MCF 10A (cell line): ENCODE data around the gene CASP10. TPM values are rescaled to one million over a fixed set of nuclear protein-coding genes. Genes with fewer than 3 reads are reported as not detected.
"Not testable (repeated sequence)": the region's sequence is repeated elsewhere in the genome, so short reads cannot be mapped to it uniquely, and the experiment has no call there.

Source experiments
- BruUV-seq: library from RNA; stranded (reverse); fragments of 400-500 nt; replicated peaks from 2 replicates; lab custom pipeline; 2021; lab: Mats Ljungman, UMichigan
- CTCF ChIA-PET: fragments of 300-600 bp; sonication (Branson Sonifier 250); formaldehyde crosslinking; extraction: SDS; loops from one replicate; lab custom pipeline; 2021; ENCODE audit warnings: antibody characterized with exemption, inconsistent platforms; lab: Yijun Ruan, JAX
- POLR2A ChIA-PET: fragments of 300-600, 350-650 bp; sonication (Branson Sonifier 250); formaldehyde crosslinking; extraction: SDS; loops from one replicate; lab custom pipeline; 2020; ENCODE audit warnings: antibody characterized with exemption, inconsistent platforms; lab: Yijun Ruan, JAX
- DNase-seq: peaks from one replicate; pipeline ENCODE4 v3.0.0-alpha.2; 2018; ENCODE audit not compliant: unreplicated experiment
- H3K27ac Mint-ChIP-seq: one replicate; pipeline ENCODE4 v1.8.0; 2022; ENCODE audit warnings: mild to moderate bottlenecking, low read depth, mixed read lengths; ENCODE audit not compliant: unreplicated experiment
- H3K27me3 Mint-ChIP-seq: one replicate; pipeline ENCODE4 v1.8.0; 2022; ENCODE audit warnings: mixed read lengths; ENCODE audit not compliant: insufficient read depth, unreplicated experiment
- H3K36me3 Mint-ChIP-seq: one replicate; pipeline ENCODE4 v1.8.0; 2022; ENCODE audit warnings: mild to moderate bottlenecking, moderate library complexity, mixed read lengths; ENCODE audit not compliant: insufficient read depth, unreplicated experiment
- H3K4me1 Mint-ChIP-seq: one replicate; pipeline ENCODE4 v1.8.0; 2022; ENCODE audit warnings: mixed read lengths; ENCODE audit not compliant: insufficient read depth, unreplicated experiment
- H3K4me3 Mint-ChIP-seq: one replicate; pipeline ENCODE4 v1.8.0; 2022; ENCODE audit warnings: mild to moderate bottlenecking, moderate library complexity, mixed read lengths; ENCODE audit not compliant: unreplicated experiment
- H3K9me3 Mint-ChIP-seq: one replicate; pipeline ENCODE4 v1.8.0; 2022; ENCODE audit warnings: mixed read lengths; ENCODE audit not compliant: unreplicated experiment
- intact Hi-C: fragments of 100-400 bp; cut with micrococcal nuclease; formaldehyde crosslinking; loops from 2 replicates; pipeline ENCODE4 v1.14.1; 2022
- total RNA-seq: library from RNA; stranded (reverse); gene quantifications from 2 replicates; pipeline ENCODE4 v1.2.3, GENCODE V29; 2022
- TF ChIP-seq, protein P1 (sequence below): fragments of 200-600 bp; IDR thresholded peaks from one replicate; pipeline ENCODE4 v1.8.0; 2022; ENCODE audit warnings: antibody characterized with exemption, mild to moderate bottlenecking; ENCODE audit not compliant: unreplicated experiment

Gene CASP10
- total RNA-seq, 1 experiment from 2014 or later: 0.19 TPM

DNA sequence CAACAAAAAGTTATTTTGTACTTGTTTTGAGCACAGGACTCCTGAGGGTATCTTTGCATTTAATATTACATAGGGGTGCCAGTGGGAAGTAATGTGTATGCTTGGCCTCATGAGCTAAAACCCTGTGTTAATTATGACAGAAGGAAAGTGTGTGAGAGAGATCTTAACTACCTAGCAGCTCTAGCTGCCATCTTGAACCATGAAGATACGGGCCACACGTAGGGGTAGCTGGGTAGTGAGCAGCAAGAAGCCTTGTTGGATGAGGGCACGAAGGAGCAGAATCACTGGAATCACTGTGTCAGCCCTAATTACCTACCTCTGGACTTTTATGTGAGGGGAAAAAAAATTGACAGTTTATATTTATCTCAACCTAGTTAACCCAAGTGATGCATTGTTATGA lies 15.4 kb upstream of the CASP10 start:
- Mint-ChIP-seq H3K36me3 (peaks cover 60% of the 10 kb centered on the region), H3K9me3 (no peaks in the 10 kb centered on the region), H3K4me1 (no peaks in the 10 kb centered on the region), H3K27ac (no peak overlapping the region), H3K4me3 (no peak overlapping the region), H3K27me3 (no peaks in the 10 kb centered on the region)
- TF ChIP-seq, protein P1, sequence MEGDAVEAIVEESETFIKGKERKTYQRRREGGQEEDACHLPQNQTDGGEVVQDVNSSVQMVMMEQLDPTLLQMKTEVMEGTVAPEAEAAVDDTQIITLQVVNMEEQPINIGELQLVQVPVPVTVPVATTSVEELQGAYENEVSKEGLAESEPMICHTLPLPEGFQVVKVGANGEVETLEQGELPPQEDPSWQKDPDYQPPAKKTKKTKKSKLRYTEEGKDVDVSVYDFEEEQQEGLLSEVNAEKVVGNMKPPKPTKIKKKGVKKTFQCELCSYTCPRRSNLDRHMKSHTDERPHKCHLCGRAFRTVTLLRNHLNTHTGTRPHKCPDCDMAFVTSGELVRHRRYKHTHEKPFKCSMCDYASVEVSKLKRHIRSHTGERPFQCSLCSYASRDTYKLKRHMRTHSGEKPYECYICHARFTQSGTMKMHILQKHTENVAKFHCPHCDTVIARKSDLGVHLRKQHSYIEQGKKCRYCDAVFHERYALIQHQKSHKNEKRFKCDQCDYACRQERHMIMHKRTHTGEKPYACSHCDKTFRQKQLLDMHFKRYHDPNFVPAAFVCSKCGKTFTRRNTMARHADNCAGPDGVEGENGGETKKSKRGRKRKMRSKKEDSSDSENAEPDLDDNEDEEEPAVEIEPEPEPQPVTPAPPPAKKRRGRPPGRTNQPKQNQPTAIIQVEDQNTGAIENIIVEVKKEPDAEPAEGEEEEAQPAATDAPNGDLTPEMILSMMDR: no peak
- ChIA-PET CTCF (no interaction called here), POLR2A (no interaction called here)
- DNase-seq: no peak
- no TSS peak for BruUV-seq
- intact Hi-C loops: no loop called here

DNA sequence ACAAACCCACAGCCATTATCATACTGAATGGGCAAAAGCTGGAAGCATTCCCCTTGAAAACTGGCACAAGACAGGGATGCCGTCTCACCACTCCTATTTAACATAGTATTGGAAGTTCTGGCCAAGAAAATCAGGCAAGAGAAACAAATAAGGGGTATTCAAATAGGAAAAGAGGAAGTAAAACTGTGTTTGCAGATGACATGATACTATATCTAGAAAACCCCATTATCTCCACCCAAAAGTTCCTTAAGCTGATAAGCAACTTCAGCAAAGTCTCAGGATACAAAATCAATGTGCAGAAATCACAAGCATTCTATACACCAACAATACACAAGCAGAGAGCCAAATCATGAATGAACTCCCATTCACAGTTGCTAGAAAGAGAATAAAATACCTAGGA lies 14.4 kb upstream of the CASP10 start:
- H3K27ac Mint-ChIP-seq, DNase-seq, H3K4me1 Mint-ChIP-seq, H3K9me3 Mint-ChIP-seq, H3K27me3 Mint-ChIP-seq, H3K4me3 Mint-ChIP-seq, intact Hi-C loops, BruUV-seq: not testable (repeated sequence)
- CTCF ChIA-PET: interaction anchor here (1.9 kb wide), 1 partner anchor 10 kb away, joined by 4 read pairs; no protein-coding TSS in a partner anchor
- POLR2A ChIA-PET: interaction anchor here (0.7 to 1.0 kb wide), 2 partner anchors 50 to 98 kb away, joined by 3 read pairs; no protein-coding TSS in a partner anchor
- peaks cover 50% of the 10 kb centered on the region for H3K36me3 Mint-ChIP-seq

DNA sequence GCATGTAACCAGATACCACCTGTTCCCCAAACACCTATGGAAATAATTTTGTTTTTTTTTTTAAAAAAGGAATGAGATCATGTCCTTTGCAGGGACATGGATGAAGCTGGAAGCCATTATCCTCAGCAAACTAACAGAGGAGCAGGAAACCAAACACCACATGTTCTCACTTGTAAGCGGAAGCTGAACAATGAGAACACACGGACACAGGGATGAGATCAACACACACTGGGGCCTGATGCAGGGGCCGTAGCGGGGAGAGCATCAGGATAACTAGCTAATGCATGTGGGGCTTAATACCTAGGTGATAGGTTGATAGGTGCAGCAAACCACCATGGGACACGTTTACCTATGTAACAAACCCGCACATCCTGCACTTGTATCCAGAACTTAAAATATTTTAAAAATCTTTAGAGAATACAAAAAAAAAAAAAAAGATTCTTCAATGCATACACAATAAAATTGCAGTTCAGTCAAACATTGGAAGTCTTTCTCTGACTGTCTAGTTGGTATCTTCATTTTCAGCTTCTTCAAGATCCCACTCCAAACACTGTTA lies 11.6 kb upstream of the CASP10 start:
- BruUV-seq: no TSS peak
- no peaks in the 10 kb centered on the region for H3K27me3 Mint-ChIP-seq
- H3K9me3 Mint-ChIP-seq: no peaks in the 10 kb centered on the region
- DNase-seq: no peak
- no peak overlapping the region for H3K27ac Mint-ChIP-seq
- H3K36me3 Mint-ChIP-seq: peaks cover 31% of the 10 kb centered on the region
- CTCF ChIA-PET: interaction anchor here (0.7 to 1.1 kb wide), 5 partner anchors 11 to 53 kb away, joined by 3 to 6 read pairs (median 3); partner anchors contain the start of gene CASP10
- intact Hi-C loops: loop anchor here (10.0 kb wide), 1 partner anchor 467 kb away; no protein-coding TSS in a partner anchor
- TF ChIP-seq, protein P1: no peak
- POLR2A ChIA-PET: interaction anchor here (0.6 to 1.4 kb wide), 9 partner anchors 12 to 529 kb away, joined by 3 to 14 read pairs (median 3); partner anchors contain the start of genes CASP10 and CFLAR
- H3K4me3 Mint-ChIP-seq: no peak overlapping the region
- no peaks in the 10 kb centered on the region for H3K4me1 Mint-ChIP-seq

DNA sequence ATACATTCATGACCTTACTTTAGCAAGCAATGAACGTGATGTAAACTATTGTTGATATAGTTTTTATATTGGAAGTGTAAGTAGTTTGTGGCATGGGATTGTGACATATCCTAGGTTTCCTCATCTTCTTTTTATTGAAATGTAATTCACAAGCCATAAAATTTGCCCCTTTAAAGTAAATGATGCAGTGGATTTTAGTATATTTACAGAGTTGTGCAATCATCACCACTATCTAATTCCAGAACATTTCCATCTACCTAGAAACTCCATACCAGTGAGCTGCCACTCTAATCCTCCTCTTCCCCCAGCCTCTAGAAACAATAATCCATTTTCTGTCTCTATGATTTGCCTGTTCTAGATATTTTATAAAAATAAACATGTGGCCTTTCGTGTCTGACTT lies 10.7 kb upstream of the CASP10 start:
- BruUV-seq: no TSS peak
- Mint-ChIP-seq H3K4me1 (no peaks in the 10 kb centered on the region), H3K4me3 (no peak overlapping the region), H3K36me3 (peaks cover 25% of the 10 kb centered on the region), H3K9me3 (no peaks in the 10 kb centered on the region), H3K27me3 (no peaks in the 10 kb centered on the region), H3K27ac (no peak overlapping the region)
- no peak for DNase-seq
- TF ChIP-seq, protein P1: no peak
- intact Hi-C loops: loop anchor here (10.0 kb wide), 1 partner anchor 467 kb away; no protein-coding TSS in a partner anchor
- ChIA-PET POLR2A (interaction anchor here (0.7 to 1.4 kb wide), 3 partner anchors 11 to 530 kb away, joined by 3 to 14 read pairs (median 5); partner anchors contain the start of gene CASP10), CTCF (interaction anchor here (0.7 to 1.0 kb wide), 4 partner anchors 13 to 54 kb away, joined by 3 to 6 read pairs (median 3); no protein-coding TSS in a partner anchor)
